MCF 10A (cell line): ENCODE data around the gene ZBED1. TPM values are rescaled to one million over a fixed set of nuclear protein-coding genes. Genes with fewer than 3 reads are reported as not detected.

Source experiments
- BruUV-seq: library from RNA; stranded (reverse); fragments of 400-500 nt; replicated peaks from 2 replicates; lab custom pipeline; 2021; lab: Mats Ljungman, UMichigan
- CTCF ChIA-PET: fragments of 300-600 bp; sonication (Branson Sonifier 250); formaldehyde crosslinking; extraction: SDS; loops from one replicate; lab custom pipeline; 2021; ENCODE audit warnings: antibody characterized with exemption, inconsistent platforms; lab: Yijun Ruan, JAX
- POLR2A ChIA-PET: fragments of 300-600, 350-650 bp; sonication (Branson Sonifier 250); formaldehyde crosslinking; extraction: SDS; loops from one replicate; lab custom pipeline; 2020; ENCODE audit warnings: antibody characterized with exemption, inconsistent platforms; lab: Yijun Ruan, JAX
- DNase-seq: peaks from one replicate; pipeline ENCODE4 v3.0.0-alpha.2; 2018; ENCODE audit not compliant: unreplicated experiment
- H3K27ac Mint-ChIP-seq: one replicate; pipeline ENCODE4 v1.8.0; 2022; ENCODE audit warnings: mild to moderate bottlenecking, low read depth, mixed read lengths; ENCODE audit not compliant: unreplicated experiment
- H3K27me3 Mint-ChIP-seq: one replicate; pipeline ENCODE4 v1.8.0; 2022; ENCODE audit warnings: mixed read lengths; ENCODE audit not compliant: insufficient read depth, unreplicated experiment
- H3K36me3 Mint-ChIP-seq: one replicate; pipeline ENCODE4 v1.8.0; 2022; ENCODE audit warnings: mild to moderate bottlenecking, moderate library complexity, mixed read lengths; ENCODE audit not compliant: insufficient read depth, unreplicated experiment
- H3K4me1 Mint-ChIP-seq: one replicate; pipeline ENCODE4 v1.8.0; 2022; ENCODE audit warnings: mixed read lengths; ENCODE audit not compliant: insufficient read depth, unreplicated experiment
- H3K4me3 Mint-ChIP-seq: one replicate; pipeline ENCODE4 v1.8.0; 2022; ENCODE audit warnings: mild to moderate bottlenecking, moderate library complexity, mixed read lengths; ENCODE audit not compliant: unreplicated experiment
- H3K9me3 Mint-ChIP-seq: one replicate; pipeline ENCODE4 v1.8.0; 2022; ENCODE audit warnings: mixed read lengths; ENCODE audit not compliant: unreplicated experiment
- intact Hi-C: fragments of 100-400 bp; cut with micrococcal nuclease; formaldehyde crosslinking; loops from 2 replicates; pipeline ENCODE4 v1.14.1; 2022
- total RNA-seq: library from RNA; stranded (reverse); gene quantifications from 2 replicates; pipeline ENCODE4 v1.2.3, GENCODE V29; 2022
- TF ChIP-seq, protein P1 (sequence below): fragments of 200-600 bp; IDR thresholded peaks from one replicate; pipeline ENCODE4 v1.8.0; 2022; ENCODE audit warnings: antibody characterized with exemption, mild to moderate bottlenecking; ENCODE audit not compliant: unreplicated experiment

ZBED1 gene
- total RNA-seq, 1 experiment from 2014 or later, result 19.6 TPM

GRCh38 chrX:2512501-2512900 lies 11.7 kb upstream of the ZBED1 start:
- no TSS peak for BruUV-seq
- Mint-ChIP-seq H3K4me1 (peaks cover 6% of the 10 kb centered on the region), H3K27ac (no peak overlapping the region), H3K27me3 (peaks cover 15% of the 10 kb centered on the region), H3K9me3 (no peaks in the 10 kb centered on the region), H3K4me3 (no peak overlapping the region), H3K36me3 (peaks cover 3% of the 10 kb centered on the region)
- POLR2A ChIA-PET, result no interaction called here
- CTCF ChIA-PET, result no interaction called here
- intact Hi-C loops, result no loop called here
- DNase-seq, result no peak
- TF ChIP-seq, protein P1, sequence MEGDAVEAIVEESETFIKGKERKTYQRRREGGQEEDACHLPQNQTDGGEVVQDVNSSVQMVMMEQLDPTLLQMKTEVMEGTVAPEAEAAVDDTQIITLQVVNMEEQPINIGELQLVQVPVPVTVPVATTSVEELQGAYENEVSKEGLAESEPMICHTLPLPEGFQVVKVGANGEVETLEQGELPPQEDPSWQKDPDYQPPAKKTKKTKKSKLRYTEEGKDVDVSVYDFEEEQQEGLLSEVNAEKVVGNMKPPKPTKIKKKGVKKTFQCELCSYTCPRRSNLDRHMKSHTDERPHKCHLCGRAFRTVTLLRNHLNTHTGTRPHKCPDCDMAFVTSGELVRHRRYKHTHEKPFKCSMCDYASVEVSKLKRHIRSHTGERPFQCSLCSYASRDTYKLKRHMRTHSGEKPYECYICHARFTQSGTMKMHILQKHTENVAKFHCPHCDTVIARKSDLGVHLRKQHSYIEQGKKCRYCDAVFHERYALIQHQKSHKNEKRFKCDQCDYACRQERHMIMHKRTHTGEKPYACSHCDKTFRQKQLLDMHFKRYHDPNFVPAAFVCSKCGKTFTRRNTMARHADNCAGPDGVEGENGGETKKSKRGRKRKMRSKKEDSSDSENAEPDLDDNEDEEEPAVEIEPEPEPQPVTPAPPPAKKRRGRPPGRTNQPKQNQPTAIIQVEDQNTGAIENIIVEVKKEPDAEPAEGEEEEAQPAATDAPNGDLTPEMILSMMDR, result no peak

DNA sequence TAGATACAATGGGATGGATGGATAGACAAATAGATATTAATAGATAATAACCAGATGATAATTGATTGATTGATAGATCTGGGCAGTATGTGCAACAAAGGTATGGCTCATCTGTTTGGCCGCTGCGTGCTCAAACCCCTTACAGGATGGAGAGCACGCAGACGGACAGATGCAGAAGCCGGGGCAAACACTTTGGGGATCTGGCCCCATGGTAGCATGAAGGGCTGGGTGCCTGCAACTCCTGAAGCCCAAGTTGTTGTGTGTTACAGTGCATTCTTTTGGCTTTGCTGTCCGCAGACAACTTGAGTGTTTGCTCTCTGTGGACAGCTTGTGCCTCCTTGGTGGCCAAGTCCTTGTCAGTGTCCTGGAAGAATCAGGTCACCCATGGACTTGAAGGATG lies 10.6 kb upstream of the ZBED1 start:
- peaks cover 10% of the 10 kb centered on the region for H3K27me3 Mint-ChIP-seq
- TF ChIP-seq, protein P1, result no peak
- DNase-seq, result no peak
- no peaks in the 10 kb centered on the region for H3K9me3 Mint-ChIP-seq
- peaks cover 6% of the 10 kb centered on the region for H3K4me1 Mint-ChIP-seq
- no peak overlapping the region for H3K4me3 Mint-ChIP-seq
- POLR2A ChIA-PET, result no interaction called here
- intact Hi-C loops, result no loop called here
- BruUV-seq, result no TSS peak
- no peaks in the 10 kb centered on the region for H3K36me3 Mint-ChIP-seq
- no peak overlapping the region for H3K27ac Mint-ChIP-seq
- CTCF ChIA-PET, result no interaction called here

- H3K27me3 Mint-ChIP-seq, result peaks cover 10% of the 10 kb centered on the region
- intact Hi-C loops, result no loop called here
- peak overlapping the region; percentile 18 for H3K27ac Mint-ChIP-seq
- H3K4me3 Mint-ChIP-seq, result no peak overlapping the region
- no peak for DNase-seq
- POLR2A ChIA-PET, result no interaction called here
- CTCF ChIA-PET, result no interaction called here
- TF ChIP-seq, protein P1, result no peak
- H3K36me3 Mint-ChIP-seq, result no peaks in the 10 kb centered on the region
- peaks cover 6% of the 10 kb centered on the region for H3K4me1 Mint-ChIP-seq
- H3K9me3 Mint-ChIP-seq, result no peaks in the 10 kb centered on the region
- no TSS peak for BruUV-seq
Observed at GRCh38 chrX:2508648-2509335, 8.0 kb upstream of the ZBED1 start.

DNA sequence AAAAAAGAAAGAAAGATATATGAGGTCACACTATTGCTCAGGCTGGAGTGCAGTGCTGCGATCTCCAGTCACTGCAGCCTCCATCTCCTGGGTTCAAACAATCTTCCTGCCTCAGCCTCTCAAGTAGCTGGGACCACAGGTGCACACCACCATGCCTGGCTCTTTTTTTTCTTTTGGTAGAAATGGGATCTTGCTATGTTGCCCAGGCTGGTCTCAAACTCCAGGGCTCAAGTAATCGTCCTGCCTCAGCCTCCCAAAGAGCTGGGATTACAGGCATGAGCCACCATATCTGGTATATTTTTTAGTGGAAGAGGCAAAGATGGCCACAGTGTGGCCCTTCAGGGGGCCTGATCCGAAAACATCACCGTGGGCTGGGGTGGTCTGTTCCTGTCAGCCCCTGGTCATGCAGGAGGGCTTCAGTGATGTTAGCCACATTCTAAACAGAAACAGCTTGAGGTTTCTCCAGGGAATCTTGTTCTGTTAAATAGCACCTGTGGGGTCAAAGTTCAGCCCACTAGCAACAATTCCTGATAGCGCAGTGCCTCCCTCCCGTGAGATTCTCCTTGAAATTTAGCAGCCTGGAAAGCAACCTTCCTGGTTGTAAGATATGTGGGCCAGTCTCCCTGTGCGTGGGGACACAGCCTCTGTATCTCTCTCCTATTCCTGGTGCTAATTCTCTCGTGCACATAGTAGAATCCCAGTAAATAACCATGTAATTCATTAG lies 7.3 kb upstream of the ZBED1 start:
- TF ChIP-seq, protein P1, result no peak
- Mint-ChIP-seq H3K36me3 (no peaks in the 10 kb centered on the region), H3K4me3 (no peak overlapping the region), H3K27ac (peak overlapping the region; percentile 18), H3K27me3 (peaks cover 10% of the 10 kb centered on the region), H3K9me3 (no peaks in the 10 kb centered on the region), H3K4me1 (peaks cover 6% of the 10 kb centered on the region)
- intact Hi-C loops, result no loop called here
- CTCF ChIA-PET, result no interaction called here
- no peak for DNase-seq
- POLR2A ChIA-PET, result no interaction called here
- no TSS peak for BruUV-seq
